PC-3 (cell line): ENCODE results near the gene SPG7. TPM values are rescaled to one million over a fixed set of nuclear protein-coding genes. Genes with fewer than 3 reads are reported as not detected.

Source experiments
- ATAC-seq: fragments of 200-7000 bp; cut with Tn5 transposase; 2 replicates; pipeline ENCODE4 v1.9.1; 2020; ENCODE audit warnings: mild to moderate bottlenecking, moderate library complexity
- BruUV-seq: library from RNA; stranded (reverse); fragments of 400-500 nt; replicated peaks from 2 replicates; lab custom pipeline; 2021; lab: Mats Ljungman, UMichigan
- CTCF ChIA-PET: fragments of 300-600 bp; sonication (Branson Sonifier 250); formaldehyde crosslinking; loops from one replicate; lab custom pipeline; 2022; ENCODE audit warnings: antibody characterized with exemption; lab: Charles Lee
- POLR2A ChIA-PET: fragments of 300-600 bp; sonication (Branson Sonifier 250); formaldehyde crosslinking; loops from one replicate; lab custom pipeline; 2022; ENCODE audit warnings: antibody characterized with exemption; ENCODE audit not compliant: unreplicated experiment; lab: Charles Lee
- DNase-seq: peaks from one replicate; pipeline ENCODE4 v3.0.0-alpha.2; 2015
- H2AFZ ChIP-seq: fragments of 300-600 bp; sonication (generic); 2 replicates; pipeline ENCODE4 v1.6.0; 2016; ENCODE audit warnings: antibody characterized with exemption, low read length
- H3F3A ChIP-seq: fragments of 300-600 bp; sonication (generic); one replicate; pipeline ENCODE4 v1.6.0; 2017; ENCODE audit warnings: antibody characterized with exemption, low read length, control low read depth, mild to moderate bottlenecking; ENCODE audit not compliant: unreplicated experiment
- H3K27ac ChIP-seq: fragments of 300-600 bp; sonication (generic); 2 replicates; pipeline ENCODE4 v1.5.1; 2016; ENCODE audit warnings: mild to moderate bottlenecking, low read length
- H3K27me3 ChIP-seq: fragments of 300-600 bp; sonication (generic); 2 replicates; pipeline ENCODE4 v1.6.1; 2016; ENCODE audit warnings: low read length, mixed read lengths
- H3K36me3 ChIP-seq: fragments of 300-600 bp; sonication (generic); 2 replicates; pipeline ENCODE4 v1.6.1; 2016; ENCODE audit warnings: low read depth, mixed run types, low read length, mixed read lengths
- H3K4me1 ChIP-seq: fragments of 300-600 bp; sonication (generic); 2 replicates; pipeline ENCODE4 v1.5.1; 2016; ENCODE audit warnings: low read length; ENCODE audit not compliant: insufficient read depth
- H3K4me2 ChIP-seq: fragments of 300-600 bp; sonication (generic); 2 replicates; pipeline ENCODE4 v1.6.0; 2016; ENCODE audit warnings: low read length
- H3K4me3 ChIP-seq: fragments of 300-600 bp; sonication (generic); 2 replicates; pipeline ENCODE4 v1.5.1; 2016; ENCODE audit warnings: mild to moderate bottlenecking, low read length, mixed read lengths
- H3K79me2 ChIP-seq: fragments of 300-600 bp; sonication (generic); 2 replicates; pipeline ENCODE4 v1.6.1; 2017; ENCODE audit warnings: low read length, mixed read lengths
- H3K9ac ChIP-seq: fragments of 300-600 bp; sonication (generic); 2 replicates; pipeline ENCODE4 v1.6.0; 2016; ENCODE audit warnings: mild to moderate bottlenecking, low read length
- H3K9me2 ChIP-seq: fragments of 300-600 bp; sonication (generic); replicated peaks from 2 replicates; pipeline ENCODE4 v1.6.1; 2016; ENCODE audit warnings: mixed run types, low read length, mixed read lengths
- H3K9me3 ChIP-seq: fragments of 300-600 bp; sonication (generic); 2 replicates; pipeline ENCODE4 v1.6.1; 2016; ENCODE audit warnings: low read length, mixed read lengths
- H4K20me1 ChIP-seq: fragments of 300-600 bp; sonication (generic); 2 replicates; pipeline ENCODE4 v1.6.1; 2016; ENCODE audit warnings: low read length, mixed read lengths
- EZH2 ChIP-seq: fragments of 300-600 bp; sonication (generic); IDR thresholded peaks from one replicate; pipeline ENCODE4 v1.6.1; 2017; ENCODE audit warnings: antibody characterized with exemption, mild to moderate bottlenecking, low read length; ENCODE audit not compliant: unreplicated experiment
- EZH2phosphoT487 ChIP-seq: fragments of 300-600 bp; sonication (generic); IDR thresholded peaks from 2 replicates; pipeline ENCODE4 v1.6.1; 2018; ENCODE audit warnings: mild to moderate bottlenecking, antibody characterized with exemption, low read length, borderline replicate concordance
- intact Hi-C: fragments of 100-400 bp; cut with micrococcal nuclease; formaldehyde crosslinking; loops from 2 replicates; pipeline ENCODE4 v1.9.0; 2023
- total RNA-seq: library from RNA; depleted of rRNA; stranded (reverse); fragments of >200 nt; gene quantifications from 2 replicates; pipeline ENCODE4 v1.2.3, GENCODE V29; 2014
- TF ChIP-seq, protein P1 (sequence below): fragments of 300-600 bp; sonication (generic); conservative IDR thresholded peaks from 2 replicates; pipeline ENCODE4 v1.5.1; 2017; ENCODE audit warnings: antibody characterized with exemption, low read depth, mild to moderate bottlenecking, low read length

SPG7 gene
- total RNA-seq, 1 experiment from 2014 or later, result 106 TPM

DNA sequence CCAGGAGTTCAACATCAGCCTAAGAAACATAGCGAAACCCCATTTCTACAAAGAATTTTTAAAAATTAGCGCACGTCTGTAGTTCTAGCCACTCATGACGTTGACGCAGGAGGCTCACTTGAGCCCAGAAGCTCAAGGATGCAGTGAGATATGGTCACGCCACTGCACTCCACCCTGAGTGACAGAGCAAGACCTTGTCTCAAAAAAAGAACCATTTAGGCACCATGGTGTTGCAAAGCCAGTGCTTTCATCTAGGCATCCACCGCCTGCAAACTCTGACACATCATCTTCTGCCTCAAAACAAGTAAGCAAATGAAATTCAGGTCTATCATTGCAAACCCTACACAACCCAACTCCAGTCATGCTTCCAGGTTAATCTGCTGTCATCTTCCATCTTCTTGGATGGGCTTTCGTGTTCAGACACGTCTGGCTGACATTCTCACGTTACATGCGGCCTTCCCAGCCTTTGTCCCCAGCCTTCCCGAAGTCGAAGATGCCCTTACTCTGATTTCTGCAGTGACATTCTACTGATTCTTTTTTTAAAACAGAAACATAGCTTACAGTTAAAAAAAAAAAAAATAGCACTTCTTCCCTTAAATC lies 26.7 kb upstream of the SPG7 start:
- Histone ChIP-seq H3K79me2 (peaks cover 100% of the 10 kb centered on the region), H3F3A (no peaks in the 10 kb centered on the region), H3K4me1 (peaks cover 22% of the 10 kb centered on the region), H3K9me2 (no peaks in the 10 kb centered on the region), H4K20me1 (peaks cover 81% of the 10 kb centered on the region), H3K9me3 (no peaks in the 10 kb centered on the region), H3K4me2 (no peak overlapping the region), H3K27me3 (no peaks in the 10 kb centered on the region), H2AFZ (no peak overlapping the region), H3K4me3 (no peak overlapping the region), H3K36me3 (peaks cover 4% of the 10 kb centered on the region; the same call in 1 of the 2 replicates), H3K27ac (no peak overlapping the region), H3K9ac (no peak overlapping the region)
- ATAC-seq (no peak), DNase-seq (no peak)
- TF ChIP-seq, protein P1, sequence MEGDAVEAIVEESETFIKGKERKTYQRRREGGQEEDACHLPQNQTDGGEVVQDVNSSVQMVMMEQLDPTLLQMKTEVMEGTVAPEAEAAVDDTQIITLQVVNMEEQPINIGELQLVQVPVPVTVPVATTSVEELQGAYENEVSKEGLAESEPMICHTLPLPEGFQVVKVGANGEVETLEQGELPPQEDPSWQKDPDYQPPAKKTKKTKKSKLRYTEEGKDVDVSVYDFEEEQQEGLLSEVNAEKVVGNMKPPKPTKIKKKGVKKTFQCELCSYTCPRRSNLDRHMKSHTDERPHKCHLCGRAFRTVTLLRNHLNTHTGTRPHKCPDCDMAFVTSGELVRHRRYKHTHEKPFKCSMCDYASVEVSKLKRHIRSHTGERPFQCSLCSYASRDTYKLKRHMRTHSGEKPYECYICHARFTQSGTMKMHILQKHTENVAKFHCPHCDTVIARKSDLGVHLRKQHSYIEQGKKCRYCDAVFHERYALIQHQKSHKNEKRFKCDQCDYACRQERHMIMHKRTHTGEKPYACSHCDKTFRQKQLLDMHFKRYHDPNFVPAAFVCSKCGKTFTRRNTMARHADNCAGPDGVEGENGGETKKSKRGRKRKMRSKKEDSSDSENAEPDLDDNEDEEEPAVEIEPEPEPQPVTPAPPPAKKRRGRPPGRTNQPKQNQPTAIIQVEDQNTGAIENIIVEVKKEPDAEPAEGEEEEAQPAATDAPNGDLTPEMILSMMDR, result no peak
- TF ChIP-seq EZH2, result no peak
- TF ChIP-seq EZH2phosphoT487, result no peak
- no TSS peak for BruUV-seq
- intact Hi-C loops, result loop anchor here (10.0 kb wide), 1 partner anchor 47 kb away; no protein-coding TSS in a partner anchor
- POLR2A ChIA-PET, result no interaction called here
- CTCF ChIA-PET, result no interaction called here

DNA sequence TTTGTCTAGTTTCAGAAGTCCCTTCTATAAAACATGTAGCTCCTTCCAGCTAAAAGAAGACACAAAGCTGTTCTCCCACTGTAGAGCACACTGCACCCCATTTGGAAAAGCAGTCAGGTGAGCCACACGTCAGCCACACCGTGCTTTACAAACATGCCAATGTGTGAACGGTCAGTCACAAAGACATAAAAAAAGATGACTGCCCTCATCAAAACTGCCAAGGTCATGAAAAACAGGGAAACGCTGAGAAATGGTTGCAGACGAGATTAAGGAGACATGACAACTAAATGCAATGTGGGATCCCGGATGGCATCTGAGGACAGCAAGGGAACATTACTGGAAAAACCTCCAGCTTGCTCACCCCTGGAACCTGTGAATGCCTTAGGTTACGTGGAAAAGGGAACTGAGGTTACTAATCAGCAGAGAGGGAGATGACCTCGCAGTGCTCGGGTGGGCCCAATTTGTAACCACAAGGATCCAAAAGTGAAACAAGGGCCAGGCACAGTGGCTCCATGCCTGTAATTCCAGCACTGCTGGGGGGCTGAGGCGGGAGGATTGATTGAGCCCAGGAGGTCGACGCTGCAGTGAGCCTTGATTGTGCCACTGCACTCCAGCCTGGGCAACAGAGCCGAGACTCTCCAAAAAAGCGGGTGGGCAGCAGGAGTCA lies 25.9 kb upstream of the SPG7 start:
- DNase-seq, result no peak
- POLR2A ChIA-PET, result no interaction called here
- Histone ChIP-seq H3K27me3 (no peaks in the 10 kb centered on the region), H3K4me3 (no peak overlapping the region), H3K9me3 (no peaks in the 10 kb centered on the region), H3K4me1 (peaks cover 15% of the 10 kb centered on the region), H3K27ac (no peak overlapping the region), H3K36me3 (peaks cover 7% of the 10 kb centered on the region; the same call in 1 of the 2 replicates), H4K20me1 (peaks cover 81% of the 10 kb centered on the region), H3F3A (no peaks in the 10 kb centered on the region), H3K79me2 (peaks cover 100% of the 10 kb centered on the region), H3K9me2 (no peaks in the 10 kb centered on the region), H3K9ac (no peak overlapping the region), H3K4me2 (no peak overlapping the region), H2AFZ (no peak overlapping the region)
- CTCF ChIA-PET, result no interaction called here
- ATAC-seq, result no peak
- no TSS peak for BruUV-seq
- TF ChIP-seq, protein P1, result no peak
- no peak for TF ChIP-seq EZH2phosphoT487
- no peak for TF ChIP-seq EZH2
- intact Hi-C loops, result loop anchor here (10.0 kb wide), 1 partner anchor 47 kb away; no protein-coding TSS in a partner anchor

DNA sequence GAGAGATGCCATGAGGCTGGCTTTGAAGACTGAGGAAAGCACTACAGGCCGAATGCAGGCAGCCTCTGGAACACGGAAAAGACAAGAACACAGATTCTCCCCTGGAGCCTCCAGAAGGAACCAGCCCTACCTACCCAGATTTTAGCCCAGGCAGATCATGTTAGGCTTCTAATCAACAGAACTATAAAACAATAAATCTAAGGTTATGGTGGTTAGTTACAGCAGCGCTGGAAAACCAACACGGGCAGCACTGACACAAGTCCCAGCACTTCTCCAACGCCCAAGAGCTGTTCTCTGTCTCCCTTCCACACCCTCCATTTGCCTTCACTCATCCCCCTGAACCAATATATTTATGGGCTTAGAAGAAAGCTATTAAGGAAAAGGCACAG lies 25.4 kb upstream of the SPG7 start:
- no peak overlapping the region for H3K27ac ChIP-seq
- H3K4me1 ChIP-seq, result peaks cover 16% of the 10 kb centered on the region
- no peak overlapping the region for H3K4me3 ChIP-seq
- H3F3A ChIP-seq, result no peaks in the 10 kb centered on the region
- peaks cover 9% of the 10 kb centered on the region; the same call in 1 of the 2 replicates for H3K36me3 ChIP-seq
- no peaks in the 10 kb centered on the region for H3K9me2 ChIP-seq
- ChIA-PET POLR2A (no interaction called here), CTCF (no interaction called here)
- ATAC-seq (no peak), DNase-seq (no peak)
- no peaks in the 10 kb centered on the region for H3K27me3 ChIP-seq
- peaks cover 82% of the 10 kb centered on the region for H4K20me1 ChIP-seq
- no TSS peak for BruUV-seq
- TF ChIP-seq, protein P1, result no peak
- no peak for TF ChIP-seq EZH2phosphoT487
- TF ChIP-seq EZH2, result no peak
- peaks cover 100% of the 10 kb centered on the region for H3K79me2 ChIP-seq
- H3K4me2 ChIP-seq, result no peak overlapping the region
- H2AFZ ChIP-seq, result no peak overlapping the region
- no peaks in the 10 kb centered on the region for H3K9me3 ChIP-seq
- H3K9ac ChIP-seq, result no peak overlapping the region
- intact Hi-C loops, result loop anchor here (10.0 kb wide), 1 partner anchor 48 kb away; no protein-coding TSS in a partner anchor
